Ovary (tissue), 9 donors: ENCODE data around the gene ZRANB1. TPM values are rescaled to one million over a fixed set of nuclear protein-coding genes. Genes with fewer than 3 reads are reported as not detected.
"Not testable (repeated sequence)": the region's sequence is repeated elsewhere in the genome, so short reads cannot be mapped to it uniquely, and the experiment has no call there.

Source experiments
- DNase-seq, 5 donors: peaks; one replicate each; pipeline ENCODE4 v3.0.0-alpha.2; 2019 to 2020
- H3K27ac ChIP-seq, 2 donors: fragments of 200-600 bp; one replicate each; pipeline versions ENCODE4 v1.5.1 to v1.8.0; 2019 to 2022
- H3K27me3 ChIP-seq: fragments of 200-600 bp; one replicate; pipeline ENCODE4 v1.8.0; 2022
- H3K36me3 ChIP-seq: fragments of 200-600 bp; sonication (generic); one replicate; pipeline ENCODE4 v1.5.1; 2019
- H3K4me1 ChIP-seq: one replicate; pipeline ENCODE4 v1.8.1; 2013; ENCODE audit warnings: mild to moderate bottlenecking, moderate library complexity; ENCODE audit not compliant: insufficient read depth
- H3K4me3 ChIP-seq: fragments of 200-600 bp; sonication (generic); one replicate; pipeline ENCODE4 v1.5.1; 2017
- H3K9me3 ChIP-seq, 2 donors: fragments of 200-600 bp in 1 of 2; sonication (generic) in 1 of 2; one replicate each; pipeline versions ENCODE4 v1.5.1 to v1.8.1; 2013 to 2019; ENCODE audit warnings: mild to moderate bottlenecking in 1 of 2, moderate library complexity in 1 of 2
- EP300 ChIP-seq: sonication (generic); formaldehyde crosslinking; IDR thresholded peaks from one replicate; pipeline ENCODE4 v1.6.1; 2017; ENCODE audit warnings: antibody characterized with exemption
- POLR2A ChIP-seq: fragments of 450-650 bp; IDR thresholded peaks from one replicate; pipeline ENCODE4 v1.6.1; 2017; ENCODE audit warnings: antibody characterized with exemption, mild to moderate bottlenecking, moderate library complexity
- WGBS, 3 donors: extraction: QIAGEN DNeasy Blood & Tissue Kit in 1 of 3; methylation state at CpG; one replicate each; pipeline versions ENCODE4 v1.1.5 to v1.1.7; 2013 to 2017; 5-methylcytosine and 5-hydroxymethylcytosine counted together
- intact Hi-C, 4 donors: fragments of 100-400 bp; cut with DNase I; formaldehyde crosslinking; loops; one replicate each; pipeline versions ENCODE4 v1.11.0 to v1.15.1; 2022 to 2023
- polyA plus RNA-seq, 2 donors: library from polyadenylated mRNA; stranded (reverse); fragments of 200-250 nt in 1 of 2; fragments of 350-450 nt in 1 of 2; fragmentation: Illumina TruSeq in 1 of 2; extraction: RNeasy Lipid Tissue Mini Kit (QIAGEN cat#74804) in 1 of 2; gene quantifications; one replicate each; pipeline ENCODE4 v1.2.3, GENCODE V29; 2013 to 2014
- total RNA-seq, 7 donors: library from RNA; depleted of rRNA in 2 of 7; stranded (reverse); fragments of >200 nt in 2 of 7; fragmentation: NEBNext Ultra II Directional in 3 of 7; extraction: Animal tissue kit (Norgen Biotek cat#: 25700) in 3 of 7; gene quantifications; one replicate each; pipeline versions ENCODE4 v1.1.0 to v1.2.4, GENCODE V29; 2016 to 2023
- TF ChIP-seq, protein P1 (sequence below), 3 donors: fragments of 450-650 bp in 2 of 3; fragments of 200-600 bp in 1 of 3; IDR thresholded peaks; one replicate each; pipeline versions ENCODE4 v1.5.1 to v1.8.0; 2016 to 2022; ENCODE audit warnings: antibody characterized with exemption in 3 of 3, mild to moderate bottlenecking in 1 of 3
- donor health status: DM: no; HTN: no; CAD: no; lungs with moderate emphysema.
- donor health status: DM: no; HTN: no; CAD: no.
- donor health status: Bipolar disorder and iron deficiency.
- donor health status: DM: yes; HTN: yes; CAD: no.
- donor health status: DM: no; HTN: no; CAD: no.
- donor health status: DM: yes; HTN: yes; CAD: no.

ZRANB1 gene
- total and polyA plus RNA-seq, 9 donors = 18.9 to 39.6 (median 27.5) TPM

DNA sequence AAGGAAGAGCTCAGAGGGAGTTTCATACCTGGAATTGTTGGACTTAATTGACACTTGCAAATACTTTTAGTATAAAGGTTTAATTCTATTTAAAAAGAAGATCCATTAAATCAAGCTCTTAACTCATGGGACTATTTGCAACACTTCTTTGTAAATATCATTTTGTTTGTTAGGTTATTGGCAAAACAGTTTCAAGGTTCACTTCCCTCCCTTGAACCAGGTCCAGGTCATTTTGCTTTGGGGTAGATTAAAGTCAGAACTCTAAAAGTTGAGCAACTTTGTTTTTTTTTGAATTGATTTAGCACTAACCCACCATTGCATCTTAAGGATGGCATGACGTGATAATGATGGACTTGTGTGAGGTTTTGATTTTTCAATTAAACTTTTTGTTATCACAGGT, 45.9 kb downstream of the ZRANB1 start:
- Histone ChIP-seq H3K27ac (no peak overlapping the region), H3K9me3 (no peaks in the 10 kb centered on the region), H3K4me1 (peaks cover 11% of the 10 kb centered on the region), H3K27me3 (no peaks in the 10 kb centered on the region), H3K36me3 (no peaks in the 10 kb centered on the region), H3K4me3 (no peak overlapping the region)
- 50 to 59% (median 55%) methylated on average over 1 of the region's 1 CpG for WGBS, 3 donors
- TF ChIP-seq EP300 (no peak), POLR2A (no peak)
- TF ChIP-seq, protein P1, sequence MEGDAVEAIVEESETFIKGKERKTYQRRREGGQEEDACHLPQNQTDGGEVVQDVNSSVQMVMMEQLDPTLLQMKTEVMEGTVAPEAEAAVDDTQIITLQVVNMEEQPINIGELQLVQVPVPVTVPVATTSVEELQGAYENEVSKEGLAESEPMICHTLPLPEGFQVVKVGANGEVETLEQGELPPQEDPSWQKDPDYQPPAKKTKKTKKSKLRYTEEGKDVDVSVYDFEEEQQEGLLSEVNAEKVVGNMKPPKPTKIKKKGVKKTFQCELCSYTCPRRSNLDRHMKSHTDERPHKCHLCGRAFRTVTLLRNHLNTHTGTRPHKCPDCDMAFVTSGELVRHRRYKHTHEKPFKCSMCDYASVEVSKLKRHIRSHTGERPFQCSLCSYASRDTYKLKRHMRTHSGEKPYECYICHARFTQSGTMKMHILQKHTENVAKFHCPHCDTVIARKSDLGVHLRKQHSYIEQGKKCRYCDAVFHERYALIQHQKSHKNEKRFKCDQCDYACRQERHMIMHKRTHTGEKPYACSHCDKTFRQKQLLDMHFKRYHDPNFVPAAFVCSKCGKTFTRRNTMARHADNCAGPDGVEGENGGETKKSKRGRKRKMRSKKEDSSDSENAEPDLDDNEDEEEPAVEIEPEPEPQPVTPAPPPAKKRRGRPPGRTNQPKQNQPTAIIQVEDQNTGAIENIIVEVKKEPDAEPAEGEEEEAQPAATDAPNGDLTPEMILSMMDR (IDR thresholded peaks at IDR 0.05) = no peak
- no peak for DNase-seq
- intact Hi-C loops = loop anchor here in 1 of 4 donors (10.0 kb wide), 1 partner anchor 73 kb away; no protein-coding TSS in a partner anchor

DNA sequence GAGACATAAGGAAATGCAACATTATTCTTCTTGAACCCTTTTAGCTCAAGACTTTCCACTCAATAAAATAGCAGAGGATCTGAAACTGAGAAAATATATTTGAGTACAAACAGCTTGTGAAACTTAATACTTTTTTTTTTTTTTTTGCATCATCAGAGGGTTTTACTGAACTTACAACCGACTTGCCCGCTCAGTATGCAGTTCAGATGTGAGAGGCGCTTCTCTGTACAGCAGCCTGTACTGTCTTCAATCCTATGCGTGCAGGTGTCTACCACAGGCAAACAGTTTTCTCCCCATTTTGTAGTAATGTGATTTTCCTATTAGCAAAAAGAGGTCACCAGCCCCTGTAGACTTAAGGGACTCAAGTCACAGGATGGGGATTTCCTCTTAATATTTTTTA, 46.8 kb downstream of the ZRANB1 start:
- DNase-seq, H3K4me3 ChIP-seq, H3K4me1 ChIP-seq, H3K9me3 ChIP-seq, H3K36me3 ChIP-seq, H3K27me3 ChIP-seq, H3K27ac ChIP-seq: not testable (repeated sequence)
- WGBS, 3 donors = 82 to 89% (median 85%) methylated on average over 4 of the region's 4 CpGs
- intact Hi-C loops = loop anchor here in 1 of 4 donors (10.0 kb wide), 1 partner anchor 74 kb away; no protein-coding TSS in a partner anchor

DNA sequence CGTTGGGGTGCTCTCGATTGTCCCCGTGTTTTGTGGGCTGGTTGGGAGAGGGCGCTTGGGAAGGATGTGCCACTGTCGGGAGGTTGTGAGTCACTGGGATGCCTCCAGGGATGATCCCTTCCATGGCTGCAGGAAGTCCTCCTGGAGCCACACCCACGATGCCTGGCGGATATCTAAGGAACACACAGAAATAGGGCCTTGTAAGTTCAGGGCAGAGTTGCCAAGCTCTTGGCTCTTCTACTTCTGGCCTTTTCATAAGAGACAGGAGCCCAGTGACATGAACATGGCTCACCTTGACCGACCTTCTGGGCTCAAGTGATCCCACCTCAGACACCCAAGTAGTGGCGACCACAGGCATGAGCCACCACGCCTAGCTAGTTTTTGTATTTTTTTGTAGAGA, 47.6 kb downstream of the ZRANB1 start:
- WGBS, 3 donors = 80 to 81% (median 80%) methylated on average over 9 to 10 of the region's 10 CpGs
- H3K27ac ChIP-seq = no peak overlapping the region
- intact Hi-C loops = loop anchor here in 1 of 4 donors (10.0 kb wide), 1 partner anchor 75 kb away; no protein-coding TSS in a partner anchor
- H3K4me1 ChIP-seq = peaks cover 6% of the 10 kb centered on the region
- DNase-seq = no peak
- TF ChIP-seq, protein P1 (IDR thresholded peaks at IDR 0.05) = no peak
- TF ChIP-seq POLR2A (no peak), EP300 (no peak)
- no peaks in the 10 kb centered on the region for H3K9me3 ChIP-seq
- no peak overlapping the region for H3K4me3 ChIP-seq
- no peaks in the 10 kb centered on the region for H3K36me3 ChIP-seq
- H3K27me3 ChIP-seq = no peaks in the 10 kb centered on the region

DNA sequence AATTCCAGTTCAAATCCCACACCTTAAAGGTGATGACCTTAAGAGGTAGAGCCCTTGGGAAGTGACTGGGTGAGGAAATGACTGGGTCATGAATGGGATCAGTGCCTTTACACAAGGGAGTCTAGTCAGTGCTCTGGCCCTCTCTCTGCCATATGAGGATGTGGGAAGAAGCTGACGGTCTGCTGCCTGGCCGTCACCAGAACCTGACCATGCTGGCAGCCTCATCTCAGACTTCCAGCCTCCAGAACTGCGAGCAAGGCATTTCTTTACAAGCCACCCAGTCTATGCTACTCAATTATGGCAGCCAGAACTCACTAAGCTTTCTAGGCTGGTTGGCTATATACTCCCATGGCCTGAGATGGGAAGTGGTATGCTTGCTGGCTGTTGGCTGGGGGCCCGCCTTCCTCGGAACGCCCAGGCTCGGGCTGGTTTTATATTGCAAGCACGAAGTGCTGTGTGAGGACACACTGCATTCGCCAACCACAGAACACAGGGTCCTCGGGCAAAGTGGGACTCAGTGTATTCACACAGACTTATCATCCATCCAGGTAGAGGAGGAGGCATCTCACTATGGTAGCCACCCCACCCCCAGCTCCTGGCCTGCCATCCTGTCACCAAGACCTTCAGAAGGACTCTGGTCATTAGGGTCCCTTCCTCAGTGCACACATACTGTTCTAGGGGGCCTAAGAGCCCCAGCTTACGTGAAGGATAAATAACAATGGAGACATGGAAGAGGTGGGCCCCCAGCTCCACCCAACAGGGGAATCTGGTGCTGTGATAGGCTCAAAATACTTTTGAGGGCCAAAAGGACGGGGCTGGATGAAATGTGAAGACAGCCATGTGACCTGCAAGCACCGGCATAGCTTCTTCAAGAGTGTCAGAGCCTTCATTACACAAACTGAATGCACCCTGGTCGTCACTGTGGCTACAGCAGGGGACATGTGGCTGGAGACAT, 49.0 kb downstream of the ZRANB1 start:
- intact Hi-C loops = loop anchor here in 3 of 4 donors (2.0 to 10.0 kb wide), 4 partner anchors 56 to 76 kb away; no protein-coding TSS in a partner anchor
- H3K27ac ChIP-seq = no peak overlapping the region
- H3K4me3 ChIP-seq = no peak overlapping the region
- H3K9me3 ChIP-seq = no peaks in the 10 kb centered on the region
- 85 to 90% (median 86%) methylated on average over 14 of the region's 14 CpGs for WGBS, 3 donors
- H3K36me3 ChIP-seq = no peaks in the 10 kb centered on the region
- H3K27me3 ChIP-seq = no peaks in the 10 kb centered on the region
- peaks cover 6% of the 10 kb centered on the region for H3K4me1 ChIP-seq
- no peak for TF ChIP-seq EP300
- TF ChIP-seq POLR2A = no peak
- TF ChIP-seq, protein P1 (IDR thresholded peaks at IDR 0.05) = no peak
- DNase-seq = no peak

DNA sequence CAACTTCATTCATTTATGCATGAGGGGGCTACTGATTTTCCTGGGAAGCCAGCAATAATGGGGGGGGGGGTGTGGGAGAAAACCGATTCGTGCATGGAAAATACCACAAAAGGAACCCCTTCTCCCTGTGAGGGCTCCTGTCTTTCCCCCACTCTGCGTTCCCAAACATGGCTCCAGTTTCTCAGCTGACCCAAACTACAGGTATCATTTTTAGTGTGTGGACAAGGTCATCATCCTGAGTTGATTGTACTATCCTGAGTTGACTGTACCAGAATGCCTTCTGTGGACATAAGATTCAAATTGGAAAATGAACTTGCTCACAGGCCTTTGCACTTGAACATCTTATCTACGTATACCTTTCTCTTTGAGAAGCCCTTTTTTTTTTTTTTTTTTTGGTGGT, 49.9 kb downstream of the ZRANB1 start:
- Histone ChIP-seq H3K27ac (no peak overlapping the region), H3K4me3 (no peak overlapping the region), H3K36me3 (no peaks in the 10 kb centered on the region), H3K4me1 (peaks cover 6% of the 10 kb centered on the region), H3K9me3 (no peaks in the 10 kb centered on the region), H3K27me3 (no peaks in the 10 kb centered on the region)
- 82 to 89% (median 87%) methylated on average over 4 of the region's 4 CpGs for WGBS, 3 donors
- intact Hi-C loops = loop anchor here in 3 of 4 donors (2.0 to 10.0 kb wide), 4 partner anchors 57 to 77 kb away; no protein-coding TSS in a partner anchor
- DNase-seq = no peak
- TF ChIP-seq EP300 = no peak
- TF ChIP-seq, protein P1 (IDR thresholded peaks at IDR 0.05) = no peak
- no peak for TF ChIP-seq POLR2A
